Large intestine (tissue), 12 donors: ENCODE data around the gene RPS13. TPM values are rescaled to one million over a fixed set of nuclear protein-coding genes. Genes with fewer than 3 reads are reported as not detected.
"Not testable (repeated sequence)": the region's sequence is repeated elsewhere in the genome, so short reads cannot be mapped to it uniquely, and the experiment has no call there.

Experiments
- DNase-seq, 2 donors: peaks; one replicate each; pipeline versions ENCODE4 v3.0.0 to v3.0.0-alpha.2; 2013
- H3K27ac ChIP-seq: one replicate; pipeline ENCODE4 v1.5.1; 2013; ENCODE audit warnings: low read length
- H3K27me3 ChIP-seq: 2 replicates; pipeline ENCODE4 v1.6.1; 2013; ENCODE audit warnings: low read length; ENCODE audit not compliant: control insufficient read depth, insufficient read depth
- H3K36me3 ChIP-seq: 2 replicates; pipeline ENCODE4 v1.6.1; 2013; ENCODE audit warnings: low read length; ENCODE audit not compliant: control insufficient read depth, insufficient read depth
- H3K4me1 ChIP-seq: one replicate; pipeline ENCODE4 v1.6.1; 2013; ENCODE audit warnings: low read length; ENCODE audit not compliant: control insufficient read depth, insufficient read depth
- H3K4me3 ChIP-seq: one replicate; pipeline ENCODE4 v1.5.1; 2013; ENCODE audit warnings: low read length
- H3K9me3 ChIP-seq: one replicate; pipeline ENCODE4 v1.6.1; 2013; ENCODE audit warnings: mild to moderate bottlenecking, low read depth, low read length, moderate library complexity; ENCODE audit not compliant: control insufficient read depth
- WGBS: methylation state at CpG from one replicate; pipeline ENCODE4 v1.1.5; 2013; ENCODE audit warnings: low lambda C conversion rate; ENCODE audit not compliant: insufficient coverage; 5-methylcytosine and 5-hydroxymethylcytosine counted together
- long read RNA-seq, 11 donors: transcript quantifications; one replicate each; lab custom pipeline, GENCODE V29; 2026
- polyA plus RNA-seq: library from polyadenylated mRNA; unstranded; fragments of 120-200 nt; gene quantifications from one replicate; pipeline ENCODE4 v1.2.1, GENCODE V29; 2013

Gene RPS13
- polyA plus RNA-seq: 1,401 TPM
- long read RNA-seq, donor 1, transcript RPS13-207 (2 exons, 594 nt): minor isoform, 8 of 1,016 reads
- long read RNA-seq, donor 1, transcript RPS13-208 (3 exons, 746 nt): minor isoform, 57 of 1,016 reads
- long read RNA-seq, donor 1, transcript RPS13-203 (5 exons, 664 nt): minor isoform, 52 of 1,016 reads
- long read RNA-seq, donor 1, transcript RPS13-202 (6 exons, 646 nt): major isoform, 786 of 1,016 reads
- long read RNA-seq, donor 1, partial matches to known transcripts: 69 of 1,016 reads
- long read RNA-seq, donor 1, other reads (novel, unspliced or antisense): 27 of 1,016 reads
- long read RNA-seq, donor 2, transcript RPS13-208 (3 exons, 746 nt): minor isoform, 122 of 2,109 reads
- long read RNA-seq, donor 2, transcript RPS13-202 (6 exons, 646 nt): major isoform, 1,563 of 2,109 reads
- long read RNA-seq, donor 2, transcript RPS13-203 (5 exons, 664 nt): minor isoform, 132 of 2,109 reads
- long read RNA-seq, donor 2, transcript RPS13-207 (2 exons, 594 nt): minor isoform, 32 of 2,109 reads
- long read RNA-seq, donor 2, partial matches to known transcripts: 186 of 2,109 reads
- long read RNA-seq, donor 2, other reads (novel, unspliced or antisense): 47 of 2,109 reads
- long read RNA-seq, donor 3: 0 reads
- long read RNA-seq, donor 4, transcript RPS13-208 (3 exons, 746 nt): minor isoform, 19 of 258 reads
- long read RNA-seq, donor 4, transcript RPS13-203 (5 exons, 664 nt): minor isoform, 9 of 258 reads
- long read RNA-seq, donor 4, transcript RPS13-202 (6 exons, 646 nt): major isoform, 224 of 258 reads
- long read RNA-seq, donor 4, partial matches to known transcripts: 0 of 258 reads
- long read RNA-seq, donor 4, other reads (novel, unspliced or antisense): 0 of 258 reads
- long read RNA-seq, donor 5, transcript RPS13-202 (6 exons, 646 nt): major isoform, 848 of 1,043 reads
- long read RNA-seq, donor 5, transcript RPS13-203 (5 exons, 664 nt): minor isoform, 45 of 1,043 reads
- long read RNA-seq, donor 5, transcript RPS13-208 (3 exons, 746 nt): minor isoform, 27 of 1,043 reads
- long read RNA-seq, donor 5, transcript RPS13-207 (2 exons, 594 nt): minor isoform, 7 of 1,043 reads
- long read RNA-seq, donor 5, partial matches to known transcripts: 76 of 1,043 reads
- long read RNA-seq, donor 5, other reads (novel, unspliced or antisense): 33 of 1,043 reads
- long read RNA-seq, donor 6, transcript RPS13-202 (6 exons, 646 nt): major isoform, 1,641 of 2,335 reads
- long read RNA-seq, donor 6, transcript RPS13-207 (2 exons, 594 nt): minor isoform, 35 of 2,335 reads
- long read RNA-seq, donor 6, transcript RPS13-208 (3 exons, 746 nt): minor isoform, 158 of 2,335 reads
- long read RNA-seq, donor 6, transcript RPS13-203 (5 exons, 664 nt): minor isoform, 103 of 2,335 reads
- long read RNA-seq, donor 6, partial matches to known transcripts: 302 of 2,335 reads
- long read RNA-seq, donor 6, other reads (novel, unspliced or antisense): 72 of 2,335 reads
- long read RNA-seq, donor 7, transcript RPS13-202 (6 exons, 646 nt): major isoform, 1,079 of 1,354 reads
- long read RNA-seq, donor 7, transcript RPS13-203 (5 exons, 664 nt): minor isoform, 56 of 1,354 reads
- long read RNA-seq, donor 7, transcript RPS13-208 (3 exons, 746 nt): minor isoform, 64 of 1,354 reads
- long read RNA-seq, donor 7, transcript RPS13-207 (2 exons, 594 nt): minor isoform, 11 of 1,354 reads
- long read RNA-seq, donor 7, partial matches to known transcripts: 106 of 1,354 reads
- long read RNA-seq, donor 7, other reads (novel, unspliced or antisense): 27 of 1,354 reads
- long read RNA-seq, donor 8, transcript RPS13-207 (2 exons, 594 nt): minor isoform, 32 of 2,832 reads
- long read RNA-seq, donor 8, transcript RPS13-203 (5 exons, 664 nt): minor isoform, 90 of 2,832 reads
- long read RNA-seq, donor 8, transcript RPS13-202 (6 exons, 646 nt): major isoform, 2,258 of 2,832 reads
- long read RNA-seq, donor 8, transcript RPS13-208 (3 exons, 746 nt): minor isoform, 139 of 2,832 reads
- long read RNA-seq, donor 8, partial matches to known transcripts: 181 of 2,832 reads
- long read RNA-seq, donor 8, other reads (novel, unspliced or antisense): 87 of 2,832 reads
- long read RNA-seq, donor 9, transcript RPS13-202 (6 exons, 646 nt): major isoform, 2,180 of 2,726 reads
- long read RNA-seq, donor 9, transcript RPS13-207 (2 exons, 594 nt): minor isoform, 21 of 2,726 reads
- long read RNA-seq, donor 9, transcript RPS13-208 (3 exons, 746 nt): minor isoform, 122 of 2,726 reads
- long read RNA-seq, donor 9, transcript RPS13-203 (5 exons, 664 nt): minor isoform, 84 of 2,726 reads
- long read RNA-seq, donor 9, partial matches to known transcripts: 208 of 2,726 reads
- long read RNA-seq, donor 9, other reads (novel, unspliced or antisense): 86 of 2,726 reads
- long read RNA-seq, donor 10, transcript RPS13-202 (6 exons, 646 nt): major isoform, 2,072 of 2,729 reads
- long read RNA-seq, donor 10, transcript RPS13-208 (3 exons, 746 nt): minor isoform, 131 of 2,729 reads
- long read RNA-seq, donor 10, transcript RPS13-207 (2 exons, 594 nt): minor isoform, 34 of 2,729 reads
- long read RNA-seq, donor 10, transcript RPS13-203 (5 exons, 664 nt): minor isoform, 110 of 2,729 reads
- long read RNA-seq, donor 10, partial matches to known transcripts: 234 of 2,729 reads
- long read RNA-seq, donor 10, other reads (novel, unspliced or antisense): 119 of 2,729 reads
- long read RNA-seq, donor 11, transcript RPS13-208 (3 exons, 746 nt): minor isoform, 73 of 1,576 reads
- long read RNA-seq, donor 11, transcript RPS13-207 (2 exons, 594 nt): minor isoform, 21 of 1,576 reads
- long read RNA-seq, donor 11, transcript RPS13-203 (5 exons, 664 nt): minor isoform, 64 of 1,576 reads
- long read RNA-seq, donor 11, transcript RPS13-202 (6 exons, 646 nt): major isoform, 1,211 of 1,576 reads
- long read RNA-seq, donor 11, partial matches to known transcripts: 142 of 1,576 reads
- long read RNA-seq, donor 11, other reads (novel, unspliced or antisense): 48 of 1,576 reads

DNA sequence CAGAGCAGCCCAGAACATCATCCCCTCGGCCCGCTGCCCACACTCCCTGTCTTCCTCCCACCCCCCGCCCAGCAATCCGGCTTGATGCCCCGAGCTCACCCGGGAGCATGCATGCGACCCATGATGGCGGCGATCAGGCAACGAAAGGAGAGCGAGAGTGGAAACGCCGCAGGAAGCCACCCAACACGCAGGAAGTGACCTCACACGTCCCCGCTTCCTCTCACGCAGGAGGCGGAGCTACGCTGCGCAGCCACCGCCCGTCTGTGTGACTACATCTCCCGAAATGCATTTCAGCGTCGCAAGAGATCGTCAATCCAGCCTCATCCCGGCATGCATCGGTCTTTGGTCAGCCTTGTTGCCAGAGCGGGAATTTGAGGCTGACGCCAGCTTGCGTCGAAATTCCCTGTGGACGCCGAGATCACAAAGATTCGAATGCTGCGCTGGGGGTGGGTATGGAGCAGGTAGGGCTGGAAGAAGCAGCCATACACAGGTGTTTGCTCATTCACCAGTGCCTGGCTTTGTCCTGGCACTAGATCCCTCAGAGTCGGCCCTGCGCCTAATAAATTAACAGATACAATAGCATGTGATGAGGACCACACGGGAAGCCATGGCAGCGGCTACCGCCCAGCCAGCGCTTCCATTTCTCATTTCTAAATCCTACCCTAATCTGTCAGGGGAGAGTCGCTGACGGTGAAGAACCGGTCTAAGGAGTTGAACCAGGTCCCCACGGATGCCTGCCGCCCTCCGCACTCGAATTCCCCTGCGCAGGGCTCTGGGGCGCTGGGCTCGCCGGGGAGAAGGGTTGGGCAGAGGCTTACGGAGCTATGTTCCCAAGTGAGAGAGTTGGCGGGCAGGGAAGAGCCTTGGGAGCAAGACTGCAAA lies at the start of gene RPS13:
RPS13 (minus strand) TSS at position 148 of the 882 bp plus-strand sequence; CDS start at position 122, 26 bp downstream.
- Histone ChIP-seq H3K27ac (peak within 1 kb of the TSS; percentile 88), H3K36me3 (peaks cover 25% of the 10 kb centered on the region), H3K4me3 (peak within 1 kb of the TSS; percentile 87), H3K27me3 (no peaks in the 10 kb centered on the region), H3K4me1 (peaks cover 10% of the 10 kb centered on the region), H3K9me3 (no peaks in the 10 kb centered on the region)
- DNase-seq: peak; percentile 99 to 100
- 0% methylated on average over 2 of the region's 55 CpGs for WGBS

DNA sequence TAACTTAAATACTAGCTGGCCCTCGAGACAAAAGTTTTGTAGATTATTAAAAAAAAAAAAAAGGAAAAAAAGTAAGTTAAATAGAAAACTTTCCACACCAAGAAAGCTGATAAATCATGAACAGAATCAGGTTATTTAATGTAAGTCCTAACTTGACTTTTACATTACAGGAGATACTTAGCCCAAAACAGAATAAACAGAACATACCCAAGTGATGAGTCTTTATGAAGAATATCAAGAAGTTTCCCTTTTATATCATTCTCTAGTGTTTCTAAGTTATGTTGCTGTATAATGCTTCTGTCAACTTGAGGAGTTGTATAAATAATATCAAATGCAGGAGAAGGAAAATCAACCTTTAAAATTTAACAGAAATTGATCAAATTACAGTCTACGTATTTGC lies 44.5 kb upstream of the RPS13 start:
- no peaks in the 10 kb centered on the region for H3K27me3 ChIP-seq
- peaks cover 23% of the 10 kb centered on the region for H3K36me3 ChIP-seq
- no peaks in the 10 kb centered on the region for H3K9me3 ChIP-seq
- no peak for DNase-seq
- no peak overlapping the region for H3K4me3 ChIP-seq
- H3K4me1 ChIP-seq: no peaks in the 10 kb centered on the region
- no peak overlapping the region for H3K27ac ChIP-seq
- 100% methylated on average over 2 of the region's 2 CpGs for WGBS

GRCh38 chr11:17117262-17117661 lies 39.8 kb upstream of the RPS13 start:
- Histone ChIP-seq H3K9me3 (no peaks in the 10 kb centered on the region), H3K27ac (no peak overlapping the region), H3K4me1 (no peaks in the 10 kb centered on the region), H3K36me3 (peaks cover 30% of the 10 kb centered on the region), H3K27me3 (no peaks in the 10 kb centered on the region), H3K4me3 (no peak overlapping the region)
- 91% methylated on average over 3 of the region's 4 CpGs for WGBS
- no peak for DNase-seq

DNA sequence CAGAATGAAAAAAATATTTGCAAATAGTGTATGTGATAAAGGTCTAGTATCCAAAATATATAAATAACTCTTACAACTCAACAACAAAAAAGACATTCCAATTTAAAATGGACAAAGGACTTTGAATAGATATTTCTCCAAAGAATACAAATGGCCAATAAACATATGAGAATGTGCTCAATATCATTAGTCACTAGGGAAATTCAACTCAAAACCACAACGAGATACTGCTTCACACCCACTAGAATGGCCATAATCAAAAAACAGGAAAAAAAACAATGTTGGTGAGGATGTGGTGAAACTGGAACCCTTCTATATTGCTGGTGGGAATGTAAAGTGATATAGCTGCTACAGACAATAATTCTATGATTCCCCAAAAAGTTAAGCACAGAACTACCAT lies 38.6 kb upstream of the RPS13 start:
- H3K36me3 ChIP-seq: peaks cover 30% of the 10 kb centered on the region
- DNase-seq: no peak
- 80% methylated on average over 1 of the region's 1 CpG for WGBS

GRCh38 chr11:17107745-17108144 lies 30.3 kb upstream of the RPS13 start:
- not testable (repeated sequence) for H3K27ac ChIP-seq, H3K4me3 ChIP-seq, H3K4me1 ChIP-seq, DNase-seq, H3K9me3 ChIP-seq, H3K27me3 ChIP-seq
- no CpG with 5 or more reads among the region's 6 CpGs for whole genome bisulfite sequencing
- peaks cover 60% of the 10 kb centered on the region for H3K36me3 ChIP-seq

More for the DNA sequence above, 38.6 kb upstream of the RPS13 start:
- Histone ChIP-seq H3K4me3 (no peak overlapping the region), H3K4me1 (no peaks in the 10 kb centered on the region), H3K27ac (no peak overlapping the region), H3K27me3 (no peaks in the 10 kb centered on the region), H3K9me3 (no peaks in the 10 kb centered on the region)

GRCh38 chr11:17105404-17106040 lies 28.1 kb upstream of the RPS13 start:
- 100% methylated on average over 2 of the region's 9 CpGs for WGBS
- not testable (repeated sequence) for H3K4me1 ChIP-seq, H3K9me3 ChIP-seq, H3K27ac ChIP-seq, H3K27me3 ChIP-seq, H3K4me3 ChIP-seq, DNase-seq
- H3K36me3 ChIP-seq: peaks cover 62% of the 10 kb centered on the region

- no peak overlapping the region for H3K4me3 ChIP-seq
- no CpG with 5 or more reads among the region's 5 CpGs for WGBS
- H3K36me3 ChIP-seq: peaks cover 57% of the 10 kb centered on the region
These were observed 25.0 kb upstream of the RPS13 start for GRCh38 chr11:17102462-17102861.

More at GRCh38 chr11:17102462-17102861, 25.0 kb upstream of the RPS13 start:
- Histone ChIP-seq H3K9me3 (no peaks in the 10 kb centered on the region), H3K4me1 (no peaks in the 10 kb centered on the region), H3K27me3 (no peaks in the 10 kb centered on the region), H3K27ac (no peak overlapping the region)
- DNase-seq: no peak
